Vagina (tissue), 2 donors: ENCODE measurements around the gene AGBL1. TPM values are rescaled to one million over a fixed set of nuclear protein-coding genes. Genes with fewer than 3 reads are reported as not detected.

ENCODE experiments used
- DNase-seq, 2 donors: peaks; one replicate each; pipeline ENCODE4 v3.0.0-alpha.2; 2017; ENCODE audit errors: extremely low spot score in 2 of 2
- H3K27ac ChIP-seq: fragments of 200-600 bp; sonication (generic); one replicate; pipeline ENCODE4 v1.5.1; 2019
- H3K27me3 ChIP-seq: fragments of 200-600 bp; sonication (generic); one replicate; pipeline ENCODE4 v1.5.1; 2019
- H3K36me3 ChIP-seq, 2 donors: fragments of 200-600 bp; sonication (generic); one replicate each; pipeline ENCODE4 v1.5.1; 2017 to 2019
- H3K4me1 ChIP-seq: fragments of 200-600 bp; sonication (generic); one replicate; pipeline ENCODE4 v1.5.1; 2019
- H3K4me3 ChIP-seq, 2 donors: fragments of 200-600 bp; sonication (generic); 1 replicate in 1 of 2; 2 replicates in 1 of 2; pipeline ENCODE4 v1.5.1; 2016 to 2019
- H3K9me3 ChIP-seq: fragments of 200-600 bp; sonication (generic); one replicate; pipeline ENCODE4 v1.5.1; 2019
- POLR2A ChIP-seq, 2 donors: fragments of 450-650 bp; IDR thresholded peaks; one replicate each; pipeline ENCODE4 v1.6.1; 2017; ENCODE audit warnings: antibody characterized with exemption in 2 of 2, mild to moderate bottlenecking in 2 of 2, moderate library complexity in 2 of 2
- POLR2AphosphoS5 ChIP-seq, 2 donors: sonication (generic); formaldehyde crosslinking; IDR thresholded peaks; one replicate each; pipeline ENCODE4 v1.9.0; 2017; ENCODE audit warnings: antibody characterized with exemption in 2 of 2, mild to moderate bottlenecking in 2 of 2, low read depth in 1 of 2; ENCODE audit not compliant: insufficient read depth in 1 of 2
- intact Hi-C: fragments of 100-400 bp; cut with DNase I; formaldehyde crosslinking; loops from one replicate; pipeline ENCODE4 v1.15.1; 2023
- total RNA-seq: library from RNA; depleted of rRNA; stranded (reverse); fragments of >200 nt; gene quantifications from one replicate; pipeline ENCODE4 v1.2.3, GENCODE V29; 2016
- TF ChIP-seq, protein P1 (sequence below), 3 experiments: fragments of 450-650 bp in 2 of 3; fragments of 200-600 bp in 1 of 3; sonication (generic) in 1 of 3; IDR thresholded peaks; one replicate each; pipeline ENCODE4 v1.5.1; 2017 to 2019; ENCODE audit warnings: antibody characterized with exemption in 3 of 3, mild to moderate bottlenecking in 2 of 3, moderate library complexity in 2 of 3

The AGBL1 gene
- total RNA-seq, 1 donor from 2014 or later: not detected

DNA sequence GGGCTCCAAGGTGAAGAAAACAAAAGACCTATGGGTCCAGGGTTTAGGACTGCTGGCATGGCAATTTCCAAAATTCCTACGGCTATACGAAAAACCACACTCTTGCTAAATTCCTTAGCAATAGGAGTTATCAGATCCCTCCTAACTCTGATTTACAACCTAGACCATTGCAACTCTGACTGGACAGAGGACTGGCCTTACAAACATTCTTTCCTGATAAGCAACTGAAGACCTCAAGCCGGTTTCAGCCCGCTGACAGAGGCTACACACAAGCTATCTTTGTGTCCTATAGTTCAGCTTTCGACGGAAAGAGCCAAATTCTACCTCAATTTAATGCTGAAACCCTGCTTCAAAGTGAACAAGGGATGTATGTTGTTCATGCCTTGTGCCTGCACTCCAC, 38.3 kb upstream of the AGBL1 start:
- Histone ChIP-seq H3K27ac (no peak overlapping the region), H3K36me3 (no peaks in the 10 kb centered on the region), H3K9me3 (no peaks in the 10 kb centered on the region), H3K4me1 (no peaks in the 10 kb centered on the region), H3K4me3 (no peak overlapping the region), H3K27me3 (no peaks in the 10 kb centered on the region)
- intact Hi-C loops: no loop called here
- DNase-seq: no peak
- TF ChIP-seq POLR2AphosphoS5 (IDR thresholded peaks at IDR 0.05; ENCODE audit: insufficient read depth in 1 of 2, low read depth in 1 of 2) (no peak), POLR2A (IDR thresholded peaks at IDR 0.05) (no peak)
- TF ChIP-seq, protein P1, sequence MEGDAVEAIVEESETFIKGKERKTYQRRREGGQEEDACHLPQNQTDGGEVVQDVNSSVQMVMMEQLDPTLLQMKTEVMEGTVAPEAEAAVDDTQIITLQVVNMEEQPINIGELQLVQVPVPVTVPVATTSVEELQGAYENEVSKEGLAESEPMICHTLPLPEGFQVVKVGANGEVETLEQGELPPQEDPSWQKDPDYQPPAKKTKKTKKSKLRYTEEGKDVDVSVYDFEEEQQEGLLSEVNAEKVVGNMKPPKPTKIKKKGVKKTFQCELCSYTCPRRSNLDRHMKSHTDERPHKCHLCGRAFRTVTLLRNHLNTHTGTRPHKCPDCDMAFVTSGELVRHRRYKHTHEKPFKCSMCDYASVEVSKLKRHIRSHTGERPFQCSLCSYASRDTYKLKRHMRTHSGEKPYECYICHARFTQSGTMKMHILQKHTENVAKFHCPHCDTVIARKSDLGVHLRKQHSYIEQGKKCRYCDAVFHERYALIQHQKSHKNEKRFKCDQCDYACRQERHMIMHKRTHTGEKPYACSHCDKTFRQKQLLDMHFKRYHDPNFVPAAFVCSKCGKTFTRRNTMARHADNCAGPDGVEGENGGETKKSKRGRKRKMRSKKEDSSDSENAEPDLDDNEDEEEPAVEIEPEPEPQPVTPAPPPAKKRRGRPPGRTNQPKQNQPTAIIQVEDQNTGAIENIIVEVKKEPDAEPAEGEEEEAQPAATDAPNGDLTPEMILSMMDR (IDR thresholded peaks at IDR 0.05): no peak

DNA sequence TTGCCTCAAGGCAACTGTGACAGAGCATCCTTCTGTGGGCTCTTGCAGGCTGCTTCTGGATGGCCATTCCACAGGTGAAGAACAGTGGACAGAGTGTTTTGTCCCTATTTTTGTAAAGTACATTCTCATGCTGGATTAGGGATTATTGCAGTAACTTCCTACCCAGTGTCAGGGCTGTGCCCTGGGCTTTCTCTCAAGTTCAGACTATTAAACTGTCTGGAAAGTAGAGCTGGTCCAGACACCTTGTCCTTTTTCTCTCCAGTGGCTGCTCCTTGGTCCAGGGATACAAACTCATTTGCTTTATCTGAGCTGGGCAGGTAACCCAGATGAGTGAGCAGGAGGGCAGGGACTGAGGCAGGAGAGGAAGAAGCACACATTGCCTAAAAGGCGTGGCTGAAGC, 37.4 kb upstream of the AGBL1 start:
- Histone ChIP-seq H3K27ac (no peak overlapping the region), H3K4me3 (no peak overlapping the region), H3K36me3 (no peaks in the 10 kb centered on the region), H3K9me3 (no peaks in the 10 kb centered on the region), H3K4me1 (no peaks in the 10 kb centered on the region), H3K27me3 (no peaks in the 10 kb centered on the region)
- no peak for DNase-seq
- intact Hi-C loops: no loop called here
- TF ChIP-seq POLR2A (IDR thresholded peaks at IDR 0.05): no peak
- TF ChIP-seq, protein P1 (IDR thresholded peaks at IDR 0.05): no peak
- no peak for TF ChIP-seq POLR2AphosphoS5 (IDR thresholded peaks at IDR 0.05; ENCODE audit: insufficient read depth in 1 of 2, low read depth in 1 of 2)

DNA sequence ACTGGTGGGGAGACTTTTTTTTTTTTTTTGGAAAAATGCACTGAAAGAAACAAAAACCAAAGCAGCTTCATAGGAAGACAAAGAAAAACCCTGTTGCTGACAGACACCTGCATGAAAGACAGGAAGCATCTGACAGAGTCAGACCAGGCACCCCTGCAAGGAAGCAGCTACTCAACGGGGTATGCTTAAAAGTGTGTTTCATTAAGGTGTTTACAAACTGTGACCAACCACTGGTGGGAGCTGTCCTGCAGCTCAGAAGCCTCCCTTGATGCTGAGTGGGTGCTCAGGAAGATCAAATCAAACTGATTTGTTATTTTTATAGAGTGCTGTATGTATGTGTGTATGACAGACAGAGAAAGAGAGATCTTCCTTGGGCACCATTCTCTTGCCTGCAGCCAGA, 34.7 kb upstream of the AGBL1 start:
- Histone ChIP-seq H3K4me3 (no peak overlapping the region), H3K27ac (no peak overlapping the region), H3K4me1 (no peaks in the 10 kb centered on the region), H3K9me3 (no peaks in the 10 kb centered on the region), H3K27me3 (no peaks in the 10 kb centered on the region), H3K36me3 (no peaks in the 10 kb centered on the region)
- intact Hi-C loops: no loop called here
- TF ChIP-seq POLR2A (IDR thresholded peaks at IDR 0.05) (no peak), POLR2AphosphoS5 (IDR thresholded peaks at IDR 0.05; ENCODE audit: insufficient read depth in 1 of 2, low read depth in 1 of 2) (no peak)
- TF ChIP-seq, protein P1 (IDR thresholded peaks at IDR 0.05): no peak
- no peak for DNase-seq

DNA sequence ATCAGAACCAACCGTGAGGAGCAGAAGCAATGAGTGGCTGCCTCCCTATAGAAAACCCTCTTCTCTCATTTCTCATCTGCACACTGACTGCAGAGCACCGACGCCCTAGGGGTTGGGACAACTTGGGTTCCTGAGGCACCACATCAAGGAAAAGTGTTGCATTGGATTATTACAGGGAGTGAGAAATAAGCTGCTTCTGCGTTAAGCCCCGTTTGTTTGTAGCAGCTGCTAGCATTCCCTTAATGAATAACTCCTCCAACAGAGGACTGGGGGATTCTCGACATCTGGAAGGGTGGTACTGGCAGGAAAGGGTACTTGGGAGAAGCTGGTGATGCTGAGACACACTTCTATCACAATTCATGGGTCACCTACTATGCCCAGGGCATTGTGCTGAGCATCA, 25.3 kb upstream of the AGBL1 start:
- Histone ChIP-seq H3K27me3 (no peaks in the 10 kb centered on the region), H3K9me3 (no peaks in the 10 kb centered on the region), H3K4me1 (no peaks in the 10 kb centered on the region), H3K4me3 (no peak overlapping the region), H3K36me3 (no peaks in the 10 kb centered on the region), H3K27ac (no peak overlapping the region)
- intact Hi-C loops: no loop called here
- TF ChIP-seq POLR2AphosphoS5 (IDR thresholded peaks at IDR 0.05; ENCODE audit: insufficient read depth in 1 of 2, low read depth in 1 of 2): no peak
- TF ChIP-seq, protein P1 (IDR thresholded peaks at IDR 0.05): no peak
- TF ChIP-seq POLR2A (IDR thresholded peaks at IDR 0.05): no peak
- no peak for DNase-seq

DNA sequence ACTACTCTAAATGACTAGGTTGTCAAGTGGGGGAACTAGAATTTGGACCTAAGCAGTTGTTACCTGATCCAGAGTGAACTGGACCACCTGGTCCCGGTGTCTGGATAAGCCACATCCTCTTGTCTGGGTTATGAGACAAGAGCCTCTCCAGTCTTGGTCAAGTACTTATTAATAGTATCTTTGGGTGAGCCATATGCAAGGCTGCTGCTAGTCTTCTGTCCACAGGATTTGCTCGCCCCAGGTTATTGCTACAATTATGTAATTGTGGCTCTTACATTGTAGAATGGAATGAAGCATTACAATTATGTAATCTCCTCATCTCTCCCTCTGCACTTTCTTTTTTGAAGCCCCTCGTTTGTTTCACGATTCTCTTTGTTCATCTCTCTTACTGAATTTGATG, 24.0 kb upstream of the AGBL1 start:
- no peak for TF ChIP-seq POLR2AphosphoS5 (IDR thresholded peaks at IDR 0.05; ENCODE audit: insufficient read depth in 1 of 2, low read depth in 1 of 2)
- TF ChIP-seq, protein P1 (IDR thresholded peaks at IDR 0.05): no peak
- TF ChIP-seq POLR2A (IDR thresholded peaks at IDR 0.05): no peak
- H3K27me3 ChIP-seq: no peaks in the 10 kb centered on the region
- H3K4me1 ChIP-seq: no peaks in the 10 kb centered on the region
- no peak overlapping the region for H3K4me3 ChIP-seq
- no peaks in the 10 kb centered on the region for H3K36me3 ChIP-seq
- no peaks in the 10 kb centered on the region for H3K9me3 ChIP-seq
- no peak overlapping the region for H3K27ac ChIP-seq
- intact Hi-C loops: no loop called here
- DNase-seq: no peak
